ENCODE results near the gene CKS1B. TPM values are rescaled to one million over a fixed set of nuclear protein-coding genes. Genes with fewer than 3 reads are reported as not detected.
A peak's percentile ranks its signal among the peaks of the same experiment; 100 is the strongest.

The CKS1B gene
- total RNA-seq, 1 experiment from 2014 or later, result 225 TPM

DNA sequence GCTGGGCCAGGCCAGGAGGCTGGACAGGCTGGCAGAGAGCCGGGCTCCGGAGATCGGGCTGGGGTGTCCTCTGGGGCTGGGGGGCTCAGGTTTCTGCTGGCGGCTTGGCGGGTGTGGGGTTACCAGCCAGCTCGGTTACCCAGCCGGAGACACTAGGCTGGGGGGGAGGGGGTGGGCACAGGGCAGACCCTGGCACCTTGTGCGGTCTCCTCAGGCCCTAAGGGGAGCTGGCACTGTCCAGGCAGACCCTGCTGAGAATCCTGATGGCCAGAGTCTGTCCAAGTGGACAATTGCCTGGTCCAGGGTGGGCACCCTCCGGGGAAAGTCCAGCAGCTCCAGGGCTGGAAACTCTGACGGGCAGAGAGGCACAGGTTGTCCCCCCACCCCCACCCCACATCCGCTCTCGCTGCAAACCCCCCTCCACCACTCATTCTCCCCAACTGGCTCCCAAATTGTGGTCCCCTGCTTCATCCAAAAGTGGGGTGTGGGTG is 34.8 kb downstream of the CKS1B start:
- no peaks in the 10 kb centered on the region for H3K9me3 ChIP-seq (ENCODE audit: low read length)
- no peak overlapping the region for H2AFZ ChIP-seq (ENCODE audit: low read length)
- peaks cover 18% of the 10 kb centered on the region for H3K79me2 ChIP-seq (ENCODE audit: low read length)
- H3K4me2 ChIP-seq (ENCODE audit: low read depth, low read length, poor library complexity, severe bottlenecking), result no peak overlapping the region
- no peaks in the 10 kb centered on the region for H3K9me2 ChIP-seq (replicated peaks; ENCODE audit: insufficient read depth, low read length)
- no peaks in the 10 kb centered on the region for H4K20me1 ChIP-seq (ENCODE audit: insufficient read depth, low read depth, low read length)
- peak; percentile 36 for DNase-seq
- no peaks in the 10 kb centered on the region for H3K27me3 ChIP-seq (ENCODE audit: low read length)
- no peak overlapping the region for H3K9ac ChIP-seq (ENCODE audit: low read length)
- H3K27ac ChIP-seq (ENCODE audit: low read length), result no peak overlapping the region
- H3K4me1 ChIP-seq (ENCODE audit: low read length), result peaks cover 90% of the 10 kb centered on the region
- H3K36me3 ChIP-seq (ENCODE audit: insufficient read depth, low read length), result no peaks in the 10 kb centered on the region
- H3K4me3 ChIP-seq (ENCODE audit: low read length), result no peak overlapping the region

- no peak overlapping the region for H3K4me3 ChIP-seq (ENCODE audit: low read length)
- H2AFZ ChIP-seq (ENCODE audit: low read length), result no peak overlapping the region
- no peaks in the 10 kb centered on the region for H3K9me2 ChIP-seq (replicated peaks; ENCODE audit: insufficient read depth, low read length)
- no peak for DNase-seq
- no peaks in the 10 kb centered on the region for H3K9me3 ChIP-seq (ENCODE audit: low read length)
- no peaks in the 10 kb centered on the region for H4K20me1 ChIP-seq (ENCODE audit: insufficient read depth, low read depth, low read length)
- H3K36me3 ChIP-seq (ENCODE audit: insufficient read depth, low read length), result no peaks in the 10 kb centered on the region
- H3K4me1 ChIP-seq (ENCODE audit: low read length), result peaks cover 85% of the 10 kb centered on the region
- H3K27ac ChIP-seq (ENCODE audit: low read length), result no peak overlapping the region
- no peak overlapping the region for H3K9ac ChIP-seq (ENCODE audit: low read length)
- peaks cover 14% of the 10 kb centered on the region; the same call in 1 of the 2 replicates for H3K79me2 ChIP-seq (ENCODE audit: low read length)
- H3K27me3 ChIP-seq (ENCODE audit: low read length), result no peaks in the 10 kb centered on the region
- H3K4me2 ChIP-seq (ENCODE audit: low read depth, low read length, poor library complexity, severe bottlenecking), result no peak overlapping the region
These were observed 35.3 kb downstream of the CKS1B start for GRCh38 chr1:155009742-155010141.

DNA sequence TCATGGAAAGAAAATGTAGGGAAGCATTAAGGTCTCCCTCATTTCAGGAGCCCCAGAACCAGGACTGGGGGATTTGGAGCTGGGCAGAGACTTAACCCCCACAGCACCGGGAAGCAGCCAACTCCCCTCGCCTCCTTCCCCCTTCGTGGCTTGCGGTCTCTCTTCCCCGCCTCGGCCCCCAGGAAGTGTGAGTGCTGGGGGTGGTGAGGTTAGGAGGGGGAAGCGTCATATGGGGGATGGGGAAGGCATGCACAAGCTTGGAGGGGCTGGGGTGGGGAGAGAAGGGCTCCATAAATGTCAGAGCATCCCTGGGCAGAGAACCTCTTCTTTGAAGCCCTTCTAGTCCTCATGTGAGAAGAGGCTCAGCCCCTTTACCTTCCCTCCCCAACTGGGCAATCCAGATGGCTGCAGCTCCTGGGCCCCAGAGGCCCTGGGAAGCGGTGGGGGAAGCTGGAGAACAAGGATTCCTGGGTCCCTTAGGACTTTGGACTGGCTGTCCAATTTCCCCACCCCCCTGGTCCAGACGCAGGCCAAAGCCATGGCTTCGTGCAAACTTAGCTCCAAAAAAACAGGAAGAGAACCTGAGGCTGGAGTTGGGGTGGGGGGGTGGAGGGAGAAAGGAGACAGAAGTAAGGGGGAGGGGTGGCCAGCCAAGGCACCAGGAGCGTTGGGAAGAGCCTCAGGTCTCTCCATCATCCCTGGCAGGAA is 35.9 kb downstream of the CKS1B start:
- Histone ChIP-seq H3K4me1 (ENCODE audit: low read length) (peaks cover 79% of the 10 kb centered on the region), H3K79me2 (ENCODE audit: low read length) (peaks cover 14% of the 10 kb centered on the region; the same call in 1 of the 2 replicates), H3K27ac (ENCODE audit: low read length) (no peak overlapping the region), H3K36me3 (ENCODE audit: insufficient read depth, low read length) (no peaks in the 10 kb centered on the region), H3K4me2 (ENCODE audit: low read depth, low read length, poor library complexity, severe bottlenecking) (no peak overlapping the region), H3K9ac (ENCODE audit: low read length) (no peak overlapping the region), H3K9me2 (replicated peaks; ENCODE audit: insufficient read depth, low read length) (no peaks in the 10 kb centered on the region), H3K9me3 (ENCODE audit: low read length) (no peaks in the 10 kb centered on the region), H2AFZ (ENCODE audit: low read length) (no peak overlapping the region), H3K4me3 (ENCODE audit: low read length) (no peak overlapping the region), H4K20me1 (ENCODE audit: insufficient read depth, low read depth, low read length) (no peaks in the 10 kb centered on the region), H3K27me3 (ENCODE audit: low read length) (no peaks in the 10 kb centered on the region)
- peak; percentile 39 for DNase-seq

DNA sequence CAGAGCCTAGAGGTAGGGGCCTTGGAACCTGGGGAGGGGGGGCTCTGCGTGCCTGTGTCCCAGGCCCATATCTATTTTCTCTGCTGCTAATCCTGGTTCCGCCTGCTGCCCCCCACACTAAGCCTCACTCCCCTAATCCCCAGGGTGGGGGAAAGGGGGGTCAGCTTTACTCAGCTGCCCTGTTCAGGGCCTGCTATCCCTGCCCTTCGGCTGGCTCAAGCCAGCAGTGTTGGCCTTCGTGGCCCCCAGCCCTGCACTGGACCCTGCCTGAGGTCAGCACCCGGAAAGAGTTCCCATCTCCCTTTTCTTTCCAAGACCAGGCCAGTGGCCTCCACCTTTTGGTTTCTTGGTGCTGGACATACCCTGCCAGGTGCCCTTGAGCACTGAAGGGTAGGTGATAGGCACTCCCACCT is 36.5 kb downstream of the CKS1B start:
- Histone ChIP-seq H2AFZ (ENCODE audit: low read length) (no peak overlapping the region), H3K9ac (ENCODE audit: low read length) (no peak overlapping the region), H3K36me3 (ENCODE audit: insufficient read depth, low read length) (no peaks in the 10 kb centered on the region), H3K27ac (ENCODE audit: low read length) (no peak overlapping the region), H3K4me2 (ENCODE audit: low read depth, low read length, poor library complexity, severe bottlenecking) (no peak overlapping the region), H3K4me3 (ENCODE audit: low read length) (no peak overlapping the region), H3K79me2 (ENCODE audit: low read length) (peaks cover 12% of the 10 kb centered on the region; the same call in 1 of the 2 replicates), H3K9me2 (replicated peaks; ENCODE audit: insufficient read depth, low read length) (no peaks in the 10 kb centered on the region), H3K4me1 (ENCODE audit: low read length) (peaks cover 77% of the 10 kb centered on the region), H3K27me3 (ENCODE audit: low read length) (no peaks in the 10 kb centered on the region), H4K20me1 (ENCODE audit: insufficient read depth, low read depth, low read length) (no peaks in the 10 kb centered on the region), H3K9me3 (ENCODE audit: low read length) (no peaks in the 10 kb centered on the region)
- DNase-seq, result peak; percentile 39

DNA sequence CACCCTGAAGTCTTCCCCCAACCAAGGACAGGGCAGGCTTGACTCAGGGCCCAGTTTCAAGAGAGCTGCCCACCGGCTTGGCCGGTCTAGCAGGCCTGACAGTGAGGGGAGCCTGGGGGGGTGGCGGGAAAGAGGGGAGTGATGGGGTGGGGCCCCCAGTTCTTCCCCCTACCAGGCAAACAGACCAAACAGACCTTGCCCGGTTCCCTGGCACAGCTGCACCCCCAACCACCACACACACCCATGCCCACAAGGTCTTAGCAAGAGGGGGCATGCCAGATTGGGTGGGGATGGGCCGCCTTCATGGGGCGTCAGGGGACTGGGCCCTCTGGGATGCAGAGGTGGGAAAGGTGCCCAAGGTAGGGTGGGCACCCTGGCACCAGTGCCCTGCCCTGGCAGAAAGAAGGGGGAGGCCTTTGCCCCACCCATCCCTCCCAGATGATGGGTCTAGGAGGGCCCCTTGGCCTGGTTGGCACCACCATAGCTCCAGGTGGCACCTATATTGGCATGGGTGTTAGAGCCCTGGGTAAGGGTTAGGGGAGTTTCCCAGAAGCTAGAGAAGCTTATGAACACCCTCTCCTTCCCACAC is 37.0 kb downstream of the CKS1B start:
- Histone ChIP-seq H4K20me1 (ENCODE audit: insufficient read depth, low read depth, low read length) (no peaks in the 10 kb centered on the region), H3K27ac (ENCODE audit: low read length) (no peak overlapping the region), H3K9me2 (replicated peaks; ENCODE audit: insufficient read depth, low read length) (no peaks in the 10 kb centered on the region), H3K36me3 (ENCODE audit: insufficient read depth, low read length) (no peaks in the 10 kb centered on the region), H3K9me3 (ENCODE audit: low read length) (no peaks in the 10 kb centered on the region), H3K27me3 (ENCODE audit: low read length) (no peaks in the 10 kb centered on the region), H3K4me2 (ENCODE audit: low read depth, low read length, poor library complexity, severe bottlenecking) (no peak overlapping the region), H3K4me3 (ENCODE audit: low read length) (no peak overlapping the region), H3K4me1 (ENCODE audit: low read length) (peaks cover 77% of the 10 kb centered on the region), H3K79me2 (ENCODE audit: low read length) (peaks cover 12% of the 10 kb centered on the region; the same call in 1 of the 2 replicates), H3K9ac (ENCODE audit: low read length) (no peak overlapping the region), H2AFZ (ENCODE audit: low read length) (no peak overlapping the region)
- peak; percentile 34 for DNase-seq

GRCh38 chr1:155012026-155012546 is 37.6 kb downstream of the CKS1B start:
- DNase-seq, result peak; percentile 69
- Histone ChIP-seq H4K20me1 (ENCODE audit: insufficient read depth, low read depth, low read length) (no peaks in the 10 kb centered on the region), H3K36me3 (ENCODE audit: insufficient read depth, low read length) (no peaks in the 10 kb centered on the region), H3K79me2 (ENCODE audit: low read length) (peaks cover 11% of the 10 kb centered on the region; the same call in 1 of the 2 replicates), H3K9me3 (ENCODE audit: low read length) (no peaks in the 10 kb centered on the region), H3K27me3 (ENCODE audit: low read length) (no peaks in the 10 kb centered on the region), H3K4me1 (ENCODE audit: low read length) (peaks cover 77% of the 10 kb centered on the region), H3K4me2 (ENCODE audit: low read depth, low read length, poor library complexity, severe bottlenecking) (no peak overlapping the region), H3K27ac (ENCODE audit: low read length) (no peak overlapping the region), H3K4me3 (ENCODE audit: low read length) (no peak overlapping the region), H3K9me2 (replicated peaks; ENCODE audit: insufficient read depth, low read length) (no peaks in the 10 kb centered on the region), H2AFZ (ENCODE audit: low read length) (no peak overlapping the region), H3K9ac (ENCODE audit: low read length) (no peak overlapping the region)

GRCh38 chr1:155012776-155013602 is 38.5 kb downstream of the CKS1B start:
- H3K4me3 ChIP-seq (ENCODE audit: low read length), result no peak overlapping the region
- DNase-seq, result no peak

More at GRCh38 chr1:155012776-155013602, 38.5 kb downstream of the CKS1B start:
- Histone ChIP-seq H3K9me3 (ENCODE audit: low read length) (no peaks in the 10 kb centered on the region), H3K36me3 (ENCODE audit: insufficient read depth, low read length) (no peaks in the 10 kb centered on the region), H3K27me3 (ENCODE audit: low read length) (no peaks in the 10 kb centered on the region), H3K4me1 (ENCODE audit: low read length) (peaks cover 79% of the 10 kb centered on the region), H4K20me1 (ENCODE audit: insufficient read depth, low read depth, low read length) (no peaks in the 10 kb centered on the region), H2AFZ (ENCODE audit: low read length) (no peak overlapping the region), H3K9me2 (replicated peaks; ENCODE audit: insufficient read depth, low read length) (no peaks in the 10 kb centered on the region), H3K9ac (ENCODE audit: low read length) (no peak overlapping the region), H3K79me2 (ENCODE audit: low read length) (peaks cover 5% of the 10 kb centered on the region; the same call in 1 of the 2 replicates), H3K27ac (ENCODE audit: low read length) (peak overlapping the region; percentile 40), H3K4me2 (ENCODE audit: low read depth, low read length, poor library complexity, severe bottlenecking) (no peak overlapping the region)
